ENCODE measurements around the gene MBOAT7. TPM values are rescaled to one million over a fixed set of nuclear protein-coding genes. Genes with fewer than 3 reads are reported as not detected.
A peak's percentile ranks its signal among the peaks of the same experiment; 100 is the strongest.

MBOAT7 gene
- polyA plus RNA-seq, 2 of the 4 experiments (the other 2 are of a cell fraction), result 42.1 to 142 TPM

DNA sequence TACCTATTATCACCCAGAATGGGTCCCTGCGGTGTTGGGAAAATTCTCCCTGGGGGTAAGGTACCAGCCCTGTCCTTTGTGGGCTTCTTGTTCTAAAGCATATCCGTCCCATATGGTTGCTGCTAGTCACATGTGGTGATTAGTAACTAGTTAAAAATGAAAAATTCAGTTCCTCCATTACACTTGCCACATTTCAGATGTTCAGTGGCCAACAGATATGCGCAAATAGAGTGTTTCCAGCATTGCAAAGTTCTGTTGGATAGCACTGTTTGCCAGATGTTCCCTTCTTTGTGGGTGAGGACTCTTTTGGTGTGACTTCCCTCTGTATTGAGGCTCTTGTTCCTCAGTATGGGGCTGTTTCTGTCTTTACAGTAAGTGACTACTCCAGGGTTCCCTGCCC lies 48.0 kb downstream of the MBOAT7 start:
- FAIRE-seq, result no peak
- ChIA-PET CTCF (interaction anchor here (2.3 to 2.6 kb wide), 2 partner anchors 9 to 18 kb away, joined by 7 to 14 read pairs; partner anchors contain the start of gene LENG1), POLR2A (interaction anchor here (1.3 kb wide), 1 partner anchor 10 kb away, joined by 5 read pairs; no protein-coding TSS in a partner anchor)
- Histone ChIP-seq H3K4me1 (peaks cover 9% of the 10 kb centered on the region; the same call in 2 of the 3 replicates), H3K4me2 (no peak overlapping the region), H3K9me3 (no peaks in the 10 kb centered on the region), H3K4me3 (no peak overlapping the region), H3K27ac (no peak overlapping the region)
- no peak for ATAC-seq
- TF ChIP-seq HOXB13 (CRISPR knock-in tag; IDR thresholded peaks at IDR 0.05; ENCODE audit: low read depth) (no peak), RARB (CRISPR knock-in tag; IDR thresholded peaks at IDR 0.05) (no peak), NFE2L2 (conservative IDR thresholded peaks at IDR 0.05; ENCODE audit: low read length) (no peak), NR3C1 (IDR thresholded peaks at IDR 0.05) (no peak), NPAS2 (CRISPR knock-in tag; IDR thresholded peaks at IDR 0.05; ENCODE audit: borderline replicate concordance) (no peak), KDM1A (IDR thresholded peaks at IDR 0.05; ENCODE audit: low read depth) (no peak), BHLHE40 (IDR thresholded peaks at IDR 0.05; ENCODE audit: low read depth, low read length) (no peak), ZC3H11A (IDR thresholded peaks at IDR 0.05) (no peak), JUN (IDR thresholded peaks at IDR 0.05) (no peak), ZFP36 (IDR thresholded peaks at IDR 0.05; ENCODE audit: borderline replicate concordance, partially characterized antibody) (no peak), PHF8 (IDR thresholded peaks at IDR 0.05; ENCODE audit: borderline replicate concordance, low read depth) (no peak), RCOR1 (IDR thresholded peaks at IDR 0.05; ENCODE audit: low read depth, low read length) (no peak)
- TF ChIP-seq, protein P1, sequence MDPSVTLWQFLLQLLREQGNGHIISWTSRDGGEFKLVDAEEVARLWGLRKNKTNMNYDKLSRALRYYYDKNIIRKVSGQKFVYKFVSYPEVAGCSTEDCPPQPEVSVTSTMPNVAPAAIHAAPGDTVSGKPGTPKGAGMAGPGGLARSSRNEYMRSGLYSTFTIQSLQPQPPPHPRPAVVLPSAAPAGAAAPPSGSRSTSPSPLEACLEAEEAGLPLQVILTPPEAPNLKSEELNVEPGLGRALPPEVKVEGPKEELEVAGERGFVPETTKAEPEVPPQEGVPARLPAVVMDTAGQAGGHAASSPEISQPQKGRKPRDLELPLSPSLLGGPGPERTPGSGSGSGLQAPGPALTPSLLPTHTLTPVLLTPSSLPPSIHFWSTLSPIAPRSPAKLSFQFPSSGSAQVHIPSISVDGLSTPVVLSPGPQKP (IDR thresholded peaks at IDR 0.05; ENCODE audit: low read depth, low read length), result no peak
- TF ChIP-seq, protein P2, sequence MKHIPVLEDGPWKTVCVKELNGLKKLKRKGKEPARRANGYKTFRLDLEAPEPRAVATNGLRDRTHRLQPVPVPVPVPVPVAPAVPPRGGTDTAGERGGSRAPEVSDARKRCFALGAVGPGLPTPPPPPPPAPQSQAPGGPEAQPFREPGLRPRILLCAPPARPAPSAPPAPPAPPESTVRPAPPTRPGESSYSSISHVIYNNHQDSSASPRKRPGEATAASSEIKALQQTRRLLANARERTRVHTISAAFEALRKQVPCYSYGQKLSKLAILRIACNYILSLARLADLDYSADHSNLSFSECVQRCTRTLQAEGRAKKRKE (CRISPR knock-in tag; IDR thresholded peaks at IDR 0.05; ENCODE audit: low read depth), result no peak
- TF ChIP-seq, protein P3, sequence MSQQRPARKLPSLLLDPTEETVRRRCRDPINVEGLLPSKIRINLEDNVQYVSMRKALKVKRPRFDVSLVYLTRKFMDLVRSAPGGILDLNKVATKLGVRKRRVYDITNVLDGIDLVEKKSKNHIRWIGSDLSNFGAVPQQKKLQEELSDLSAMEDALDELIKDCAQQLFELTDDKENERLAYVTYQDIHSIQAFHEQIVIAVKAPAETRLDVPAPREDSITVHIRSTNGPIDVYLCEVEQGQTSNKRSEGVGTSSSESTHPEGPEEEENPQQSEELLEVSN (IDR thresholded peaks at IDR 0.05; ENCODE audit: borderline replicate concordance, low read depth), result no peak
- no peak for DNase-seq (ENCODE audit: low read depth in 1 of 2, low spot score in 1 of 2)
- WGBS (ENCODE audit: missing lambda C conversion rate), result 96% methylated on average over 3 of the region's 3 CpGs

DNA sequence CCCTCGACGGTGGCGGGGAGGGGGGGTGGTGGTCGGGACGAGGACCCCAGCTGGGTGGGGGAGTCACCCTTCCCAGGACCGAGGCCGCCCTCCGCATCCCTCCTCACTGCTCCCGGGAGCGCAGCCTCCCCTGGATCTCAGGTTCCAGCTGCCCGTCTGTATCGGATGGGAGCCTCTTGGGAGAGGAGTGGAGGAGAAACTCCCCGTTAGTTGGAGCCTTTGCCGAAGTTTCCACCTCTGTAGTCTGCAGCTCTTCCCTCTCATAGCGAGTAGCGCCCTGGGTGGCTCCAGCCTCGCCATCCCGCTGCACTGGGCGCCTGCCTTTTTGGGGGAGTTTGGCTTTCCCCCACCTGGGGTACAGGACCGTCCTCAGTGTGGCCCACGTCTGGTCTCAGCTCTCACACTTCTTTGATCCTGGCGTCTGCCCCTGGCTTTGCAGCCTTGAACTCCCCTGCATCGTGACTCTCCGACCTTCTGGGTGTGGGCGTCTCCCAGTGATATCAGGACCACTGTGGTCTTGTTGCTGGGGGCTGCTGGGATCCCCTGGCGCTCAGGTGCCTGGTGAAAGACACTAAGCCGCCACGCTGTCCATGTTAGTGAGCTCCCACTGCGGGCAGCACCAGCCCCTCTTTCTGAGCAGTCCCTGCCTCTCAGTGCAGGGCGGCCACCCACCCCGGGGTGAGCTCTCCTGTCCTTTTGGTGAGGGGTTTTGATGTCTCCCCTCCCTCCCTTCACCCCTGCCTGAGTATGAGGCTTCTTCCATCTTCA lies 50.7 kb downstream of the MBOAT7 start:
- CTCF ChIA-PET, result interaction anchor here (0.9 to 2.8 kb wide), 7 partner anchors 12 to 128 kb away, joined by 3 to 9 read pairs (median 3); no protein-coding TSS in a partner anchor

More for the DNA sequence above, 50.7 kb downstream of the MBOAT7 start:
- WGBS (ENCODE audit: missing lambda C conversion rate), result 51% methylated on average over 27 of the region's 31 CpGs
- POLR2A ChIA-PET, result interaction anchor here (2.1 to 3.4 kb wide), 3 partner anchors 20 to 51 kb away, joined by 33 to 51 read pairs (median 37); partner anchors contain the start of genes LENG1, MBOAT7, PRPF31 and TFPT
- Histone ChIP-seq H3K4me2 (peak overlapping the region; percentile 86), H3K27ac (peak overlapping the region; percentile 94 to 95), H3K9me3 (no peaks in the 10 kb centered on the region), H3K4me1 (peaks cover 15% of the 10 kb centered on the region; the same call in 2 of the 3 replicates), H3K4me3 (peak overlapping the region; percentile 84)
- FAIRE-seq (no peak), ATAC-seq (no peak), DNase-seq (ENCODE audit: low read depth in 1 of 2, low spot score in 1 of 2) (no peak)
- TF ChIP-seq HDAC2 (IDR thresholded peaks at IDR 0.05) (no peak), HOXA7 (CRISPR knock-in tag; IDR thresholded peaks at IDR 0.05) (no peak), NR3C1 (IDR thresholded peaks at IDR 0.05) (no peak), CBX2 (IDR thresholded peaks at IDR 0.05; ENCODE audit: borderline replicate concordance, low read depth) (no peak), RARB (CRISPR knock-in tag; IDR thresholded peaks at IDR 0.05) (no peak), ZFP36 (IDR thresholded peaks at IDR 0.05; ENCODE audit: borderline replicate concordance, partially characterized antibody) (no peak), PHF8 (IDR thresholded peaks at IDR 0.05; ENCODE audit: borderline replicate concordance, low read depth) (no peak), USF2 (IDR thresholded peaks at IDR 0.05) (no peak), SREBF2 (IDR thresholded peaks at IDR 0.05) (no peak), HOXB13 (CRISPR knock-in tag; IDR thresholded peaks at IDR 0.05; ENCODE audit: low read depth) (no peak), ZC3H11A (IDR thresholded peaks at IDR 0.05) (no peak), POLR2AphosphoS2 (conservative IDR thresholded peaks at IDR 0.05; ENCODE audit: low read length) (no peak), GATA3 (IDR thresholded peaks at IDR 0.05; ENCODE audit: borderline replicate concordance) (no peak), JUNB (IDR thresholded peaks at IDR 0.05) (no peak), KDM5A (IDR thresholded peaks at IDR 0.05) (no peak)

Measured in A549 (cell line).